ENCODE data around the gene MSANTD2.
"Not testable (repeated sequence)": the region's sequence is repeated elsewhere in the genome, so short reads cannot be mapped to it uniquely, and the experiment has no call there.

MSANTD2 gene

DNA sequence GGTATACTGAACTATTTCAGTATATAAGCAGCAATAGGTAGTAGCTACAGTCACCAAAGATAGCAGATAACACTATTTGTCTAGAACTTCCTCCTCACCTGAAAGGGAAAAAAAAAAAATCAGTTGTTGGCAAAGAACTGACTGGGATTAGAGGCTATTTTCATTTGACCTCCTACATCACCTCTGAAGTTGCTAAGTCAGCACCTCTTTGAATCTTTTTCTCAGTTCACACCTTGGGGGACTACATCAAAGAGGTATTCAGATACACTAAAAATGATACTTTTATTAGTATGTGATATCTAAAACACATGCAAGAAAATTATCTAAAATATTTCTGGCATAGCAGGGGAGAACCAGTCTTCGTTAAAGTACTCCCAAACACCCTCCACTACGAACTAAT is 16.2 kb downstream of the MSANTD2 start:
- no peak for DNase-seq (ENCODE audit: low read depth)
- TF ChIP-seq, protein P1, sequence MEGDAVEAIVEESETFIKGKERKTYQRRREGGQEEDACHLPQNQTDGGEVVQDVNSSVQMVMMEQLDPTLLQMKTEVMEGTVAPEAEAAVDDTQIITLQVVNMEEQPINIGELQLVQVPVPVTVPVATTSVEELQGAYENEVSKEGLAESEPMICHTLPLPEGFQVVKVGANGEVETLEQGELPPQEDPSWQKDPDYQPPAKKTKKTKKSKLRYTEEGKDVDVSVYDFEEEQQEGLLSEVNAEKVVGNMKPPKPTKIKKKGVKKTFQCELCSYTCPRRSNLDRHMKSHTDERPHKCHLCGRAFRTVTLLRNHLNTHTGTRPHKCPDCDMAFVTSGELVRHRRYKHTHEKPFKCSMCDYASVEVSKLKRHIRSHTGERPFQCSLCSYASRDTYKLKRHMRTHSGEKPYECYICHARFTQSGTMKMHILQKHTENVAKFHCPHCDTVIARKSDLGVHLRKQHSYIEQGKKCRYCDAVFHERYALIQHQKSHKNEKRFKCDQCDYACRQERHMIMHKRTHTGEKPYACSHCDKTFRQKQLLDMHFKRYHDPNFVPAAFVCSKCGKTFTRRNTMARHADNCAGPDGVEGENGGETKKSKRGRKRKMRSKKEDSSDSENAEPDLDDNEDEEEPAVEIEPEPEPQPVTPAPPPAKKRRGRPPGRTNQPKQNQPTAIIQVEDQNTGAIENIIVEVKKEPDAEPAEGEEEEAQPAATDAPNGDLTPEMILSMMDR (IDR thresholded peaks at IDR 0.05; ENCODE audit: control insufficient read depth, insufficient read depth, low read depth, low read length, missing control alignments): no peak
- H3K4me3 ChIP-seq (ENCODE audit: control insufficient read depth, low read depth, low read length): no peak overlapping the region

DNA sequence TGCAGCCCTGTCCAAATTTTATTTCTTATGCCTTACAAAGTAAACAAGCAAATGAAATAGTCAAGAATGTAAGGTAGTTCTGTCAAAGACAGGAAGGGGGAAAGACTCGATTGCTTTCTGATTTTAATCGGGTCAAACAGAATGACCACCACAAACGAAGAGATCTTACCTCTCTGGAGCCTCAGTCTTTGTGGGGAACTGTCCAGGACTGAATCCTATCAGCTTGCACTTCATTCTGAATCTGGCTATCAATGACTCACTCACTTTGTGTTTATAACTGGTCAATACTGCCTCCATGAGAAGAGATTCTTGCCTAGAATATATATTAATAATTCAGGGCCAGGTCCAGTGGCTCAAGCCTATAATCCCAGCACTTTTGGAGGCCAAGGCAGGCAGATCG is 17.2 kb downstream of the MSANTD2 start:
- TF ChIP-seq, protein P1 (IDR thresholded peaks at IDR 0.05; ENCODE audit: control insufficient read depth, insufficient read depth, low read depth, low read length, missing control alignments): no peak
- DNase-seq (ENCODE audit: low read depth): no peak
- H3K4me3 ChIP-seq (ENCODE audit: control insufficient read depth, low read depth, low read length): no peak overlapping the region

GRCh38 chr11:124779568-124779967 is 20.6 kb downstream of the MSANTD2 start:
- H3K4me3 ChIP-seq (ENCODE audit: control insufficient read depth, low read depth, low read length): no peak overlapping the region
- TF ChIP-seq, protein P1 (IDR thresholded peaks at IDR 0.05; ENCODE audit: control insufficient read depth, insufficient read depth, low read depth, low read length, missing control alignments): no peak
- DNase-seq (ENCODE audit: low read depth): no peak

- DNase-seq (ENCODE audit: low read depth): no peak
- TF ChIP-seq, protein P1 (IDR thresholded peaks at IDR 0.05; ENCODE audit: control insufficient read depth, insufficient read depth, low read depth, low read length, missing control alignments): peak; percentile 13
- no peak overlapping the region for H3K4me3 ChIP-seq (ENCODE audit: control insufficient read depth, low read depth, low read length)
These were observed 21.9 kb downstream of the MSANTD2 start for GRCh38 chr11:124778281-124778680.

- TF ChIP-seq, protein P1 (IDR thresholded peaks at IDR 0.05; ENCODE audit: control insufficient read depth, insufficient read depth, low read depth, low read length, missing control alignments): no peak
- H3K4me3 ChIP-seq (ENCODE audit: control insufficient read depth, low read depth, low read length): no peak overlapping the region
- no peak for DNase-seq (ENCODE audit: low read depth)
These were observed 23.2 kb downstream of the MSANTD2 start for GRCh38 chr11:124776865-124777645.

DNA sequence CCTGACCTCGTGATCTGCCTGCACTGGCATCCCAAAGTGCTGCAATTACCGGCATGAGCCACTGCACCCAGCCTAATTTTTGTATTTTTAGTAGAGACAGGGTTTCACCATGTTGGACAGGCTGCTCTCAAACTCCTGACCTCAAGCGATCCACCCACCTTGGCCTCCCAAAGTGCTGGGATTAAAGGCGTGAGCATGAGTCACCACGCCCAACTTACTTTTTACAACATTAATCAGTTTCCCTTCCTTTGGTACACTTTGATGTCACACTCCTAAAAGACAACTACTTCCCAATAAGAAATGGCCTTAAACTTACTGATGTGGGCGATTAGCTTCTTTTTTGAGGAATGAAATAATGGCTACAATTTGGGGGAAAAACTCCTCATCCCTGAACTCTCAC is 29.2 kb downstream of the MSANTD2 start:
- not testable (repeated sequence) for DNase-seq (ENCODE audit: low read depth); H3K4me3 ChIP-seq (ENCODE audit: control insufficient read depth, low read depth, low read length)

- DNase-seq (ENCODE audit: low read depth): no peak
- H3K4me3 ChIP-seq (ENCODE audit: control insufficient read depth, low read depth, low read length): no peak overlapping the region
- TF ChIP-seq, protein P1 (IDR thresholded peaks at IDR 0.05; ENCODE audit: control insufficient read depth, insufficient read depth, low read depth, low read length, missing control alignments): no peak
These were observed 30.1 kb downstream of the MSANTD2 start for GRCh38 chr11:124769806-124770774.

All from AG09309 (cell line).